Measurements from ENCODE around the gene ACVR1.

Gene ACVR1

GRCh38 chr2:157822533-157822932 is 53.6 kb downstream of the ACVR1 start:
- H3K4me1 Mint-ChIP-seq (ENCODE audit: low read depth): peaks cover 5% of the 10 kb centered on the region
- peaks cover 14% of the 10 kb centered on the region for H3K36me3 Mint-ChIP-seq (ENCODE audit: low read depth)
- no peaks in the 10 kb centered on the region for H3K27me3 Mint-ChIP-seq (ENCODE audit: low read depth)
- no peak overlapping the region for H3K4me3 Mint-ChIP-seq
- DNase-seq (ENCODE audit: low spot score): no peak
- H3K27ac Mint-ChIP-seq: no peak overlapping the region
- no peaks in the 10 kb centered on the region for H3K9me3 Mint-ChIP-seq

- no peak overlapping the region for H3K27ac Mint-ChIP-seq
- DNase-seq (ENCODE audit: low spot score): no peak
- no peaks in the 10 kb centered on the region for H3K27me3 Mint-ChIP-seq (ENCODE audit: low read depth)
- H3K36me3 Mint-ChIP-seq (ENCODE audit: low read depth): peaks cover 21% of the 10 kb centered on the region
- no peaks in the 10 kb centered on the region for H3K9me3 Mint-ChIP-seq
- no peak overlapping the region for H3K4me3 Mint-ChIP-seq
- H3K4me1 Mint-ChIP-seq (ENCODE audit: low read depth): peaks cover 5% of the 10 kb centered on the region
These were observed 54.5 kb downstream of the ACVR1 start for GRCh38 chr2:157821519-157822131.

GRCh38 chr2:157820193-157820592 is 55.9 kb downstream of the ACVR1 start:
- Mint-ChIP-seq H3K4me1 (ENCODE audit: low read depth) (peaks cover 4% of the 10 kb centered on the region), H3K27ac (no peak overlapping the region), H3K36me3 (ENCODE audit: low read depth) (peaks cover 15% of the 10 kb centered on the region), H3K9me3 (no peaks in the 10 kb centered on the region), H3K4me3 (no peak overlapping the region), H3K27me3 (ENCODE audit: low read depth) (no peaks in the 10 kb centered on the region)
- no peak for DNase-seq (ENCODE audit: low spot score)

GRCh38 chr2:157819761-157820160 is 56.4 kb downstream of the ACVR1 start:
- Mint-ChIP-seq H3K4me1 (ENCODE audit: low read depth) (peaks cover 4% of the 10 kb centered on the region), H3K36me3 (ENCODE audit: low read depth) (peaks cover 15% of the 10 kb centered on the region), H3K4me3 (no peak overlapping the region), H3K9me3 (no peaks in the 10 kb centered on the region), H3K27ac (no peak overlapping the region), H3K27me3 (ENCODE audit: low read depth) (no peaks in the 10 kb centered on the region)
- no peak for DNase-seq (ENCODE audit: low spot score)

- no peak for DNase-seq (ENCODE audit: low spot score)
- H3K27me3 Mint-ChIP-seq (ENCODE audit: low read depth): no peaks in the 10 kb centered on the region
- H3K4me1 Mint-ChIP-seq (ENCODE audit: low read depth): peaks cover 2% of the 10 kb centered on the region
- H3K27ac Mint-ChIP-seq: no peak overlapping the region
- H3K36me3 Mint-ChIP-seq (ENCODE audit: low read depth): peaks cover 20% of the 10 kb centered on the region
- no peak overlapping the region for H3K4me3 Mint-ChIP-seq
- no peaks in the 10 kb centered on the region for H3K9me3 Mint-ChIP-seq
These were observed 57.9 kb downstream of the ACVR1 start for GRCh38 chr2:157818227-157818626.

- peaks cover 24% of the 10 kb centered on the region for H3K36me3 Mint-ChIP-seq (ENCODE audit: low read depth)
- H3K9me3 Mint-ChIP-seq: no peaks in the 10 kb centered on the region
- H3K4me1 Mint-ChIP-seq (ENCODE audit: low read depth): peaks cover 10% of the 10 kb centered on the region
- no peak overlapping the region for H3K27ac Mint-ChIP-seq
- no peak overlapping the region for H3K4me3 Mint-ChIP-seq
- H3K27me3 Mint-ChIP-seq (ENCODE audit: low read depth): no peaks in the 10 kb centered on the region
- DNase-seq (ENCODE audit: low spot score): no peak
These were observed 60.7 kb downstream of the ACVR1 start for GRCh38 chr2:157815421-157815820.

- no peak overlapping the region for H3K4me3 Mint-ChIP-seq
- no peaks in the 10 kb centered on the region for H3K9me3 Mint-ChIP-seq
- H3K36me3 Mint-ChIP-seq (ENCODE audit: low read depth): peaks cover 26% of the 10 kb centered on the region
- no peak overlapping the region for H3K27ac Mint-ChIP-seq
- DNase-seq (ENCODE audit: low spot score): no peak
- H3K27me3 Mint-ChIP-seq (ENCODE audit: low read depth): no peaks in the 10 kb centered on the region
- peaks cover 15% of the 10 kb centered on the region for H3K4me1 Mint-ChIP-seq (ENCODE audit: low read depth)
These were observed 62.7 kb downstream of the ACVR1 start for GRCh38 chr2:157813467-157813866.

- Mint-ChIP-seq H3K27ac (no peak overlapping the region), H3K36me3 (ENCODE audit: low read depth) (peaks cover 28% of the 10 kb centered on the region), H3K9me3 (no peaks in the 10 kb centered on the region), H3K4me1 (ENCODE audit: low read depth) (peaks cover 36% of the 10 kb centered on the region), H3K27me3 (ENCODE audit: low read depth) (no peaks in the 10 kb centered on the region), H3K4me3 (no peak overlapping the region)
- no peak for DNase-seq (ENCODE audit: low spot score)
These were observed 66.1 kb downstream of the ACVR1 start for GRCh38 chr2:157810037-157810436.

GRCh38 chr2:157809212-157809611 is 66.9 kb downstream of the ACVR1 start:
- Mint-ChIP-seq H3K27me3 (ENCODE audit: low read depth) (no peaks in the 10 kb centered on the region), H3K27ac (no peak overlapping the region), H3K4me3 (no peak overlapping the region), H3K4me1 (ENCODE audit: low read depth) (peaks cover 40% of the 10 kb centered on the region), H3K9me3 (no peaks in the 10 kb centered on the region), H3K36me3 (ENCODE audit: low read depth) (peaks cover 26% of the 10 kb centered on the region)
- no peak for DNase-seq (ENCODE audit: low spot score)

- Mint-ChIP-seq H3K27me3 (ENCODE audit: low read depth) (no peaks in the 10 kb centered on the region), H3K36me3 (ENCODE audit: low read depth) (peaks cover 23% of the 10 kb centered on the region), H3K27ac (no peak overlapping the region), H3K4me1 (ENCODE audit: low read depth) (peaks cover 40% of the 10 kb centered on the region), H3K4me3 (no peak overlapping the region), H3K9me3 (no peaks in the 10 kb centered on the region)
- no peak for DNase-seq (ENCODE audit: low spot score)
These were observed 67.7 kb downstream of the ACVR1 start for GRCh38 chr2:157808421-157808820.

GRCh38 chr2:157806426-157807077 is 69.6 kb downstream of the ACVR1 start:
- peaks cover 38% of the 10 kb centered on the region for H3K4me1 Mint-ChIP-seq (ENCODE audit: low read depth)
- H3K36me3 Mint-ChIP-seq (ENCODE audit: low read depth): peaks cover 23% of the 10 kb centered on the region
- no peaks in the 10 kb centered on the region for H3K9me3 Mint-ChIP-seq
- no peak overlapping the region for H3K27ac Mint-ChIP-seq
- DNase-seq (ENCODE audit: low spot score): no peak
- H3K4me3 Mint-ChIP-seq: no peak overlapping the region
- no peaks in the 10 kb centered on the region for H3K27me3 Mint-ChIP-seq (ENCODE audit: low read depth)

GRCh38 chr2:157805519-157805918 is 70.6 kb downstream of the ACVR1 start:
- Mint-ChIP-seq H3K36me3 (ENCODE audit: low read depth) (peaks cover 22% of the 10 kb centered on the region), H3K27me3 (ENCODE audit: low read depth) (no peaks in the 10 kb centered on the region), H3K4me1 (ENCODE audit: low read depth) (peaks cover 31% of the 10 kb centered on the region), H3K9me3 (no peaks in the 10 kb centered on the region), H3K4me3 (no peak overlapping the region), H3K27ac (no peak overlapping the region)
- DNase-seq (ENCODE audit: low spot score): no peak

- Mint-ChIP-seq H3K9me3 (no peaks in the 10 kb centered on the region), H3K27ac (no peak overlapping the region), H3K27me3 (ENCODE audit: low read depth) (no peaks in the 10 kb centered on the region), H3K4me1 (ENCODE audit: low read depth) (peaks cover 31% of the 10 kb centered on the region), H3K4me3 (no peak overlapping the region), H3K36me3 (ENCODE audit: low read depth) (peaks cover 23% of the 10 kb centered on the region)
- DNase-seq (ENCODE audit: low spot score): no peak
These were observed 71.8 kb downstream of the ACVR1 start for GRCh38 chr2:157804355-157804754.

- Mint-ChIP-seq H3K4me1 (ENCODE audit: low read depth) (peaks cover 29% of the 10 kb centered on the region), H3K27me3 (ENCODE audit: low read depth) (no peaks in the 10 kb centered on the region), H3K36me3 (ENCODE audit: low read depth) (peaks cover 23% of the 10 kb centered on the region), H3K27ac (no peak overlapping the region), H3K9me3 (no peaks in the 10 kb centered on the region), H3K4me3 (no peak overlapping the region)
- no peak for DNase-seq (ENCODE audit: low spot score)
These were observed 72.2 kb downstream of the ACVR1 start for GRCh38 chr2:157803952-157804351.

- DNase-seq (ENCODE audit: low spot score): no peak
These were observed 72.7 kb downstream of the ACVR1 start for GRCh38 chr2:157803476-157803875.

More at GRCh38 chr2:157803476-157803875, 72.7 kb downstream of the ACVR1 start:
- peaks cover 23% of the 10 kb centered on the region for H3K36me3 Mint-ChIP-seq (ENCODE audit: low read depth)
- H3K9me3 Mint-ChIP-seq: no peaks in the 10 kb centered on the region
- H3K4me3 Mint-ChIP-seq: no peak overlapping the region
- H3K4me1 Mint-ChIP-seq (ENCODE audit: low read depth): peaks cover 28% of the 10 kb centered on the region
- H3K27ac Mint-ChIP-seq: no peak overlapping the region
- H3K27me3 Mint-ChIP-seq (ENCODE audit: low read depth): no peaks in the 10 kb centered on the region
